ENCODE measurements around the gene C5orf15.

GRCh38 chr5:133977161-133977787 is 8.8 kb upstream of the C5orf15 start:
- no peak for TF ChIP-seq CTCF (IDR thresholded peaks at IDR 0.05)
- no peak for TF ChIP-seq POLR2A (IDR thresholded peaks at IDR 0.05)

Data from lower leg skin (tissue), 3 donors.